Astrocyte (in vitro differentiated cells and primary cell): ENCODE results near the gene MEF2B.

Source experiments
- CTCF ChIP-seq: IDR thresholded peaks from 2 replicates; pipeline ENCODE4 v1.5.1; 2011; ENCODE audit warnings: low read depth, mild to moderate bottlenecking, inconsistent platforms, low read length, moderate library complexity; ENCODE audit not compliant: insufficient read depth
- EZH2 ChIP-seq: IDR thresholded peaks from 2 replicates; pipeline ENCODE4 v1.6.1; 2012; ENCODE audit warnings: mild to moderate bottlenecking, low read length, inconsistent platforms; ENCODE audit not compliant: insufficient read depth

DNA sequence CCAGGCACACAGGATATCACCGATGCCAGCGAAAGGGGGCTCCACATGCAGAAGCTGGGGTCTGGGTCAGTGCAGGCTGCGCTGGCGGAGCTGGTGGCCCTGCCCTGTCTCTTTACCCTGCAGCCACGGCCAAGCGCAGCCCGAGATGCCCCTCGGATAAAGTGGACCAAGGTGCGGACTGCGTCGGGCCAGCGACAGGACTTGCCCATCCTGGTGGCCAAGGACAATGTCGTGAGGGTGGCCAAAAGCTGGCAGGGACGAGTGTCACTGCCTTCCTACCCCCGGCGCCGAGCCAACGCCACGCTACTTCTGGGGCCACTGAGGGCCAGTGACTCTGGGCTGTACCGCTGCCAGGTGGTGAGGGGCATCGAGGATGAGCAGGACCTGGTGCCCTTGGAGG is 48.8 kb upstream of the MEF2B start:
- no peak for TF ChIP-seq CTCF
- TF ChIP-seq EZH2 = no peak
